MM.1S (cell line): ENCODE data around the gene PRODH.
A peak's percentile ranks its signal among the peaks of the same experiment; 100 is the strongest.
"Not testable (repeated sequence)": the region's sequence is repeated elsewhere in the genome, so short reads cannot be mapped to it uniquely, and the experiment has no call there.

Experiments used
- DNase-seq: peaks from one replicate; pipeline ENCODE4 v3.0.0-alpha.2; 2015
- H2AFZ ChIP-seq: fragments of 300-600 bp; sonication (generic); 2 replicates; pipeline ENCODE4 v1.6.0; 2016; ENCODE audit warnings: antibody characterized with exemption, low read length
- H3F3A ChIP-seq: fragments of 300-600 bp; sonication (generic); 2 replicates; pipeline ENCODE4 v1.6.1; 2016; ENCODE audit warnings: mild to moderate bottlenecking, antibody characterized with exemption, low read length, moderate library complexity, mixed read lengths; ENCODE audit not compliant: insufficient read depth
- H3K27ac ChIP-seq: fragments of 300-600 bp; sonication (generic); 2 replicates; pipeline ENCODE4 v1.5.1; 2016; ENCODE audit warnings: mild to moderate bottlenecking, low read length
- H3K27me3 ChIP-seq: fragments of 300-600 bp; sonication (generic); replicated peaks from 2 replicates; pipeline ENCODE4 v1.6.0; 2016; ENCODE audit warnings: low read length; ENCODE audit not compliant: insufficient read depth
- H3K36me3 ChIP-seq: fragments of 300-600 bp; sonication (generic); replicated peaks from 2 replicates; pipeline ENCODE4 v1.6.1; 2016; ENCODE audit warnings: mild to moderate bottlenecking, low read length, mixed read lengths; ENCODE audit not compliant: insufficient read depth
- H3K4me1 ChIP-seq: fragments of 300-600 bp; sonication (generic); 2 replicates; pipeline ENCODE4 v1.6.1; 2016; ENCODE audit warnings: low read length, mixed read lengths
- H3K4me2 ChIP-seq: fragments of 300-600 bp; sonication (generic); 2 replicates; pipeline ENCODE4 v1.6.0; 2016; ENCODE audit warnings: low read depth, low read length
- H3K4me3 ChIP-seq: fragments of 300-600 bp; sonication (generic); 2 replicates; pipeline ENCODE4 v1.5.1; 2016; ENCODE audit warnings: low read length, mixed read lengths
- H3K79me2 ChIP-seq: fragments of 300-600 bp; sonication (generic); 2 replicates; pipeline ENCODE4 v1.6.1; 2016; ENCODE audit warnings: mixed run types, low read length, mixed read lengths
- H3K9ac ChIP-seq: fragments of 300-600 bp; sonication (generic); 2 replicates; pipeline ENCODE4 v1.6.1; 2016; ENCODE audit warnings: low read length, mixed read lengths
- H3K9me2 ChIP-seq: fragments of 300-600 bp; sonication (generic); replicated peaks from 2 replicates; pipeline ENCODE4 v1.6.1; 2016; ENCODE audit warnings: mild to moderate bottlenecking, low read length, mixed read lengths; ENCODE audit not compliant: insufficient read depth
- H3K9me3 ChIP-seq: fragments of 300-600 bp; sonication (generic); replicated peaks from 2 replicates; pipeline ENCODE4 v1.6.1; 2016; ENCODE audit warnings: mild to moderate bottlenecking, low read length, mixed read lengths; ENCODE audit not compliant: insufficient read depth
- H4K20me1 ChIP-seq: fragments of 300-600 bp; sonication (generic); 2 replicates; pipeline ENCODE4 v1.6.1; 2016; ENCODE audit warnings: mild to moderate bottlenecking, low read length, moderate library complexity, mixed read lengths; ENCODE audit not compliant: insufficient read depth
- EZH2 ChIP-seq: fragments of 300-600 bp; sonication (generic); optimal IDR thresholded peaks from 2 replicates; pipeline ENCODE3; 2017; ENCODE audit warnings: low read depth, mild to moderate bottlenecking, antibody characterized with exemption, low read length, mixed read lengths
- EZH2phosphoT487 ChIP-seq: fragments of 300-600 bp; sonication (generic); IDR thresholded peaks from 2 replicates; pipeline ENCODE4 v1.6.1; 2018; ENCODE audit warnings: antibody characterized with exemption, low read length
- TF ChIP-seq, protein P1 (sequence below): fragments of 300-600 bp; sonication (generic); IDR thresholded peaks from 2 replicates; pipeline ENCODE4 v1.5.1; 2016; ENCODE audit warnings: antibody characterized with exemption, low read length, mixed read lengths

The PRODH gene

DNA sequence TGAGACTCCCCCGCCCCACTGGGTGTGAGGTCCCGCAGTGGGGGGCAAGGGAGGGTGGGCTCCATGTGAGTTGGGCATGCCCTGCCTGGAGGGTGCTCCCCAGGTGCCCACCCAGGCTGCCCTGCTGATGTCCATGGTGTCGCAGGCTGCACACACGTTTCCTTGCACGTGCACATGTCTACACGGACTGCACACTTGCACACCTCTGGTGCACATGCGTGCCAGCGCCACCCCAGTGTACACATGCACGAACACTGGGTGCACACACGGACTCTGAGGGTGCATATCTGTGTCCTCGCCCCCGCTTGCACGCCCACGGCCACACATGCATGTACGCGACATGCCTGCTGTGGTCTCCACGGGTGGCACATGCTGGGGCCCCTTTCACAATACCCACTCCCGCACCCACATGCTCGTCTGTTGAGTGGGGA, 35.2 kb upstream of the PRODH start:
- no peak overlapping the region for H2AFZ ChIP-seq
- H3K36me3 ChIP-seq: no peaks in the 10 kb centered on the region
- no peaks in the 10 kb centered on the region for H3K9me3 ChIP-seq
- no peaks in the 10 kb centered on the region for H3K79me2 ChIP-seq
- H3K4me2 ChIP-seq: no peak overlapping the region
- DNase-seq: no peak
- H3K4me1 ChIP-seq: no peaks in the 10 kb centered on the region
- H3K27me3 ChIP-seq: peaks cover 22% of the 10 kb centered on the region
- no peak overlapping the region for H3K4me3 ChIP-seq
- no peaks in the 10 kb centered on the region for H3F3A ChIP-seq
- no peak for TF ChIP-seq EZH2phosphoT487
- TF ChIP-seq EZH2: no peak
- TF ChIP-seq, protein P1, sequence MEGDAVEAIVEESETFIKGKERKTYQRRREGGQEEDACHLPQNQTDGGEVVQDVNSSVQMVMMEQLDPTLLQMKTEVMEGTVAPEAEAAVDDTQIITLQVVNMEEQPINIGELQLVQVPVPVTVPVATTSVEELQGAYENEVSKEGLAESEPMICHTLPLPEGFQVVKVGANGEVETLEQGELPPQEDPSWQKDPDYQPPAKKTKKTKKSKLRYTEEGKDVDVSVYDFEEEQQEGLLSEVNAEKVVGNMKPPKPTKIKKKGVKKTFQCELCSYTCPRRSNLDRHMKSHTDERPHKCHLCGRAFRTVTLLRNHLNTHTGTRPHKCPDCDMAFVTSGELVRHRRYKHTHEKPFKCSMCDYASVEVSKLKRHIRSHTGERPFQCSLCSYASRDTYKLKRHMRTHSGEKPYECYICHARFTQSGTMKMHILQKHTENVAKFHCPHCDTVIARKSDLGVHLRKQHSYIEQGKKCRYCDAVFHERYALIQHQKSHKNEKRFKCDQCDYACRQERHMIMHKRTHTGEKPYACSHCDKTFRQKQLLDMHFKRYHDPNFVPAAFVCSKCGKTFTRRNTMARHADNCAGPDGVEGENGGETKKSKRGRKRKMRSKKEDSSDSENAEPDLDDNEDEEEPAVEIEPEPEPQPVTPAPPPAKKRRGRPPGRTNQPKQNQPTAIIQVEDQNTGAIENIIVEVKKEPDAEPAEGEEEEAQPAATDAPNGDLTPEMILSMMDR: no peak
- no peaks in the 10 kb centered on the region for H3K9me2 ChIP-seq
- no peaks in the 10 kb centered on the region for H4K20me1 ChIP-seq
- H3K9ac ChIP-seq: no peak overlapping the region
- no peak overlapping the region for H3K27ac ChIP-seq

DNA sequence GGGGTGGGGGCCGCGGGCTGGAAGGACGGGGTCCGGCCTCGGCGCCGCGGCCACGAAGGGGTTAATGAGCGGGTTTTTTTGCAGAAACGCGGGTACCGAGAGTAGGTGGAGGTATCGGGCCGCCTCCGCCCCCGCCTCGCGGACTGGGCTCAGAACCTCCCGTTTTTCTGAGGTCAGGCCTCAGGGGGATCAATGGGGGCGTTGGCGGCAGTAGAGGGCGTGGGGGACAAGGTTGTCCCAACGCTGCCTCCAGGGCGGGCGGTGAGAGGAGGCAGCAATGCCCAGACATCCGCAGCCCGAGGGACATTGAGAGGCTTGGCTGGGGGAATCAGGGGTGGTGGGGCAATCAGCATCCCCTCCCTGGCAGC, 34.8 kb upstream of the PRODH start:
- Histone ChIP-seq H3K4me3 (peak overlapping the region; percentile 64), H3K79me2 (no peaks in the 10 kb centered on the region), H3K27me3 (peaks cover 22% of the 10 kb centered on the region), H4K20me1 (no peaks in the 10 kb centered on the region), H3K36me3 (no peaks in the 10 kb centered on the region), H2AFZ (no peak overlapping the region), H3K9me2 (no peaks in the 10 kb centered on the region), H3F3A (no peaks in the 10 kb centered on the region), H3K4me1 (no peaks in the 10 kb centered on the region), H3K27ac (no peak overlapping the region), H3K9me3 (no peaks in the 10 kb centered on the region), H3K9ac (no peak overlapping the region), H3K4me2 (peak overlapping the region; percentile 85)
- DNase-seq: no peak
- TF ChIP-seq EZH2 (no peak), EZH2phosphoT487 (no peak)
- TF ChIP-seq, protein P1: no peak

DNA sequence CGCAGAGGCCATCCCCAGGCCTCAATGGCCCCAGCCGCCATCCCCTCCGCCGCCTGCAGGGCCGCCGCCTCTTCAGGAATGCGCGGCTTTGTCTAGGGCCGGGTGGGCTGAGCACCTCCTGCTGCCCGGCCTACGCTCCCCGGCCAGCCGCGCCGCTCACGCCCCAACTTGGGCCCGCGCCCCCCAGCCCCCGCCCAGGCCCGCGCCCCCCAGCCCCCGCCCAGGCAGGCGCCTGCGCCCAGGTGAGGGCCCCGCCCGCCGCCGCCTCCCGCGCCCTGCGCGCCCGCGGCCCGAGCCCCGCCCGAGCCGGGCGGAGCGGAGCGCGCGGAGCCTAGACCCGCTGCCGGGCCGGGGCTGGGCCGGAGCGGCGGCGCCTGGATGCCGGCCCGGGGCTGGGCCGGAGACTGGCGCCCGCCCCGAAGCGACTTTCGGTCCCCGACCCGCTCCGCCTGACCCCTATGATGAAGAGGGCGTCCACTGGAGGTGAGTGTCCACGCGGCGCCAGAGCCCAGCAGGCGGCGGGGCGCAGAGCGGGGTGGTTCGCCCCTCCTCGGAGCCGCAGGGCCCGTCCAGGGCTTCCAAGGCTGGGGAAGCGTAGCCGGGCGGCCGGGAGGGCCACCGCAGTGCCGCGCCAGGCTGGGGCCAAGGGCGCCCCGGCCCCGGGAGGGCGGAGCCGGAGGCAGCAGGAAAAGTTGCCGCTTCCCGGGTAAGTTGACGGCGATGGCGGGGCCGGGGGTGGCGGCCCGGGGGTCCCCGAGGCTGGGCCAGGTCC, 34.3 kb upstream of the PRODH start:
- Histone ChIP-seq H3K36me3 (no peaks in the 10 kb centered on the region), H3K9me3 (no peaks in the 10 kb centered on the region), H3K4me1 (no peaks in the 10 kb centered on the region), H3K9ac (peak overlapping the region; percentile 6; the same call in 1 of the 2 replicates), H3K27me3 (peaks cover 22% of the 10 kb centered on the region), H3F3A (no peaks in the 10 kb centered on the region), H3K27ac (no peak overlapping the region), H3K4me3 (peak overlapping the region; percentile 64), H3K4me2 (peak overlapping the region; percentile 85), H3K79me2 (no peaks in the 10 kb centered on the region), H3K9me2 (no peaks in the 10 kb centered on the region), H4K20me1 (no peaks in the 10 kb centered on the region), H2AFZ (peak overlapping the region; percentile 43; the same call in 1 of the 2 replicates)
- no peak for DNase-seq
- TF ChIP-seq EZH2 (no peak), EZH2phosphoT487 (no peak)
- TF ChIP-seq, protein P1: no peak

DNA sequence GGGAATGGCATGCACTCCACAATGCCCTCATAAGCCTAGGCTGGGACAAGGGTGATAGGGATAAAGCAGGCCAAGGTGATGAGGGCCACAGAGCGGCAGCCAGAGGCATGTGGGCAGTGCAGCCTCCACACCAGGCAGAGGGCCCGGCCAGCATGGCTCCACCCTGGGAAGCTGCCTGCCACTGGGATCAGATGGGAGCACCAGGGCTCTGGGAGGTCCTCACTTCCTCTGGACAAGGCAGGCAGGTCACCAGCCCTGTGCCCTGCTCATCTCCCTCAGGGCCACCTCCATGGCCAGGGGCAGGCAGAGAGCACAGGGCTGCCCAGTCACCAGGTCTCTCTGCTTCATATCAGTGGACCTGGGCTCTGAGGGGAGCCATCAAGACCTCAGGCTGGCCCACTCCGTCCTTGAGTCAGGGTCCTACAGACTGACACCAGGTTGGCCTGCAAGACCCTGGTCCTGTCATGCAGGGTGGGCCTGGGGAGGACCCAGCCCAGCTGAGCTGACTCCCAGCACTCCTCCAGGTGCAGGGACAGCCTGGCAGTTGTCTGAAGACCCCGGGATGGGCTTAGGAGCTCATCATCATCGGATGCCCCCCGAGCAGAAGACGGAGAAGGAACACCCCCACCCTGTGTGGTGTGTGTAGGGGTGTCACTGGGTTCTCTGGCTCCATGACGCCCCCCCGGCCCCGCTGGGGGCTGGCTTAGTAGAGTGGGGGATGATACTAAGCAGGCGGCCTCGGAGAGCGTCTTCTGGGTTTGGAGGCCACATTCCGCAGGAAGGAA, 33.3 kb upstream of the PRODH start:
- H3K4me2 ChIP-seq, H4K20me1 ChIP-seq, H2AFZ ChIP-seq, H3K27ac ChIP-seq, DNase-seq, H3K9me2 ChIP-seq, H3K79me2 ChIP-seq, H3K4me3 ChIP-seq, H3K9me3 ChIP-seq, H3K4me1 ChIP-seq, H3K36me3 ChIP-seq, H3K9ac ChIP-seq, H3F3A ChIP-seq: not testable (repeated sequence)
- H3K27me3 ChIP-seq: peaks cover 22% of the 10 kb centered on the region
